A549 (cell line): ENCODE results near the gene PPP1R1B. TPM values are rescaled to one million over a fixed set of nuclear protein-coding genes. Genes with fewer than 3 reads are reported as not detected.

Source experiments
- ATAC-seq, 2 experiments: fragments of 200-7000 bp in 1 of 2; fragments of >200 bp in 1 of 2; cut with Nextera tagmentation in 1 of 2; cut with Tn5 transposase in 1 of 2; 3 replicates each; pipeline versions ENCODE4 v1.8.0 to v1.9.1; 2018 to 2020; ENCODE audit warnings: mild to moderate bottlenecking in 1 of 2, moderate library complexity in 1 of 2
- CTCF ChIA-PET: fragments of 300-600 bp; sonication (Branson Sonifier 250); formaldehyde crosslinking; extraction: SDS; loops from one replicate; lab custom pipeline; 2021; ENCODE audit warnings: antibody characterized with exemption, inconsistent platforms; lab: Yijun Ruan, JAX
- POLR2A ChIA-PET: fragments of 350-600 bp; formaldehyde crosslinking; extraction: SDS; loops from one replicate; lab custom pipeline; 2021; ENCODE audit warnings: antibody characterized with exemption, inconsistent platforms; lab: Yijun Ruan, JAX
- DNase-seq, 2 experiments: peaks; one replicate each; pipeline versions ENCODE4 v3.0.0 to v3.0.0-alpha.2; 2011 to 2016; ENCODE audit warnings: low read depth in 1 of 2, low spot score in 1 of 2
- FAIRE-seq: peaks from 2 replicates; lab custom pipeline; 2011; peaks lifted over from hg19 to GRCh38; lab: Jason Lieb, UNC
- H3K27ac ChIP-seq, 2 experiments: fragments of >200 bp; sonication (Bioruptor Twin); formaldehyde crosslinking; 3 replicates each; pipeline ENCODE4 v1.5.1; 2016 to 2017
- H3K4me1 ChIP-seq: fragments of >200 bp; sonication (Bioruptor Twin); formaldehyde crosslinking; 3 replicates; pipeline ENCODE4 v1.6.1; 2016
- H3K4me2 ChIP-seq: fragments of >200 bp; sonication (Bioruptor Twin); formaldehyde crosslinking; 3 replicates; pipeline ENCODE4 v1.6.1; 2016
- H3K4me3 ChIP-seq: fragments of >200 bp; sonication (Bioruptor Twin); formaldehyde crosslinking; 3 replicates; pipeline ENCODE4 v1.5.1; 2016
- H3K9me3 ChIP-seq: fragments of >200 bp; sonication (Bioruptor Twin); formaldehyde crosslinking; 3 replicates; pipeline ENCODE4 v1.6.1; 2016
- BHLHE40 ChIP-seq: IDR thresholded peaks from 2 replicates; pipeline ENCODE4 v1.6.1; 2012; ENCODE audit warnings: low read depth, low read length, inconsistent platforms
- CBX8 ChIP-seq: fragments of 200-600 bp; sonication (generic); IDR thresholded peaks from 2 replicates; pipeline ENCODE4 v1.6.1; 2016
- EHF ChIP-seq: fragments of 250-450 bp; sonication (Bioruptor Pico); IDR thresholded peaks from 2 replicates; pipeline ENCODE4 v1.5.0; 2020; ENCODE audit warnings: mild to moderate bottlenecking
- EP300 ChIP-seq, 2 experiments: fragments of >200 bp; sonication (Bioruptor Twin); formaldehyde crosslinking; IDR thresholded peaks; 2 replicates in 1 of 2; 3 replicates in 1 of 2; pipeline ENCODE4 v1.6.1; 2016 to 2017
- HDAC2 ChIP-seq: fragments of 200-600 bp; sonication (generic); IDR thresholded peaks from 2 replicates; pipeline ENCODE4 v1.6.1; 2016
- HOXA7 ChIP-seq: fragments of 250-450 bp; sonication (Bioruptor Pico); IDR thresholded peaks from 2 replicates; pipeline ENCODE4 v1.5.0; 2020; ENCODE audit warnings: mild to moderate bottlenecking, moderate library complexity
- HOXB5 ChIP-seq: fragments of 250-450 bp; sonication (Bioruptor Pico); IDR thresholded peaks from 2 replicates; pipeline ENCODE4 v1.5.0; 2020; ENCODE audit warnings: mild to moderate bottlenecking, moderate library complexity
- JUN ChIP-seq, 2 experiments: fragments of >200 bp; sonication (Bioruptor Twin); formaldehyde crosslinking; IDR thresholded peaks; 2 replicates in 1 of 2; 3 replicates in 1 of 2; pipeline ENCODE4 v1.6.1; 2016 to 2017
- MAFK ChIP-seq: fragments of 450-650 bp; IDR thresholded peaks from 2 replicates; pipeline ENCODE4 v1.6.1; 2014; ENCODE audit not compliant: partially characterized antibody
- NPAS2 ChIP-seq: fragments of 250-450 bp; sonication (Bioruptor Pico); IDR thresholded peaks from 2 replicates; pipeline ENCODE4 v1.8.0; 2022; ENCODE audit warnings: mild to moderate bottlenecking, moderate library complexity, borderline replicate concordance
- NR3C1 ChIP-seq: fragments of >200 bp; sonication (Bioruptor Twin); formaldehyde crosslinking; IDR thresholded peaks from 3 replicates; pipeline ENCODE4 v1.6.1; 2017
- POLR2AphosphoS2 ChIP-seq: conservative IDR thresholded peaks from 2 replicates; pipeline ENCODE4 v1.6.1; 2012; ENCODE audit warnings: low read length, improper control_type of control experiment, inconsistent platforms
- RAD21 ChIP-seq, 2 experiments: fragments of >200 bp in 1 of 2; sonication (Bioruptor Twin) in 1 of 2; formaldehyde crosslinking in 1 of 2; IDR thresholded peaks in 1 of 2; conservative IDR thresholded peaks in 1 of 2; 2 replicates in 1 of 2; 3 replicates in 1 of 2; pipeline ENCODE4 v1.6.1; 2012 to 2018; ENCODE audit warnings: inconsistent platforms in 1 of 2
- SREBF2 ChIP-seq: fragments of 450-650 bp; IDR thresholded peaks from 2 replicates; pipeline ENCODE4 v1.6.1; 2014; ENCODE audit warnings: mild to moderate bottlenecking, moderate library complexity
- TFCP2L1 ChIP-seq: fragments of 250-450 bp; sonication (Bioruptor Pico); IDR thresholded peaks from 2 replicates; pipeline ENCODE4 v1.5.0; 2021; ENCODE audit warnings: mild to moderate bottlenecking
- ZC3H11A ChIP-seq: fragments of 450-650 bp; IDR thresholded peaks from 2 replicates; pipeline ENCODE4 v1.6.1; 2014; ENCODE audit warnings: antibody characterized with exemption, mild to moderate bottlenecking
- ZFP36 ChIP-seq: fragments of 450-650 bp; IDR thresholded peaks from 2 replicates; pipeline ENCODE4 v1.6.1; 2014; ENCODE audit warnings: borderline replicate concordance; ENCODE audit not compliant: partially characterized antibody
- WGBS: methylation state at CpG from one replicate; pipeline ENCODE4 v1.1.6; 2017; ENCODE audit errors: missing lambda C conversion rate; 5-methylcytosine and 5-hydroxymethylcytosine counted together
- polyA plus RNA-seq, 4 experiments: library from polyadenylated mRNA; depleted of rRNA in 3 of 4; stranded (reverse); fragments of >200 nt; fragmentation: RNase III in 1 of 4; extraction: RNeasy Plus Mini Kit Qiagen cat#74134 plus additional on column Dnase treatment in 1 of 4; gene quantifications; 2 replicates in 3 of 4; 3 replicates in 1 of 4; pipeline ENCODE4 v1.2.3, GENCODE V29; 2011 to 2017
- TF ChIP-seq, protein P1 (sequence below): IDR thresholded peaks from 2 replicates; pipeline ENCODE4 v1.6.1; 2012
- TF ChIP-seq, protein P2 (sequence below): fragments of 250-450 bp; sonication (Bioruptor Pico); IDR thresholded peaks from 2 replicates; pipeline ENCODE4 v1.5.0; 2021; ENCODE audit warnings: mild to moderate bottlenecking, moderate library complexity, borderline replicate concordance
- TF ChIP-seq, protein P3 (sequence below): fragments of 250-450 bp; sonication (Bioruptor Pico); IDR thresholded peaks from 2 replicates; pipeline ENCODE4 v1.5.0; 2020; ENCODE audit warnings: low read depth, mild to moderate bottlenecking, moderate library complexity

The PPP1R1B gene
- polyA plus RNA-seq, 2 of the 4 experiments (the other 2 are of a cell fraction): 0.10 TPM; not detected in 1

DNA sequence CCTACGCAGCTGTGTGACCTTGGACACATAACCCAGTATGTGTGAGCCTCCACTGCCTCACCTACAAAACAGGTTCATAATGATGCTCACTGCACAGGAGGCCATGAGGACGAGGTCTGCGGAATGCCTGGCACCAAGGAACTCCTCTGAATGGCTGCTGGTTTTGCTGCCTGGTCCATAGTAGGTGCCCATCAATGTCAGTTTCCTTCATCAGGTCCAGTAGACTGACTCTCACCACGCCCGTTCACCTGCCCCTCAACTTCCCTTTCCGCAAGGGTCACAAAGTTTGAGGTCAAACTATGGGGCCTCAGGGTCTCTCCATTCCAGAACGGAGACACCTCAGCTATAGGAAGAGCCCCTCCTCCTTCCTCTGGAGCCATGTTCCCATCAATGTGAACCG, 50.3 kb downstream of the PPP1R1B start:
- Histone ChIP-seq H3K27ac (no peak overlapping the region), H3K4me2 (no peak overlapping the region), H3K4me3 (no peak overlapping the region), H3K4me1 (peaks cover 21% of the 10 kb centered on the region; the same call in 2 of the 3 replicates), H3K9me3 (no peaks in the 10 kb centered on the region)
- no peak for TF ChIP-seq MAFK
- no peak for TF ChIP-seq HOXA7
- no peak for TF ChIP-seq POLR2AphosphoS2
- no peak for TF ChIP-seq CBX8
- no peak for TF ChIP-seq RAD21 (conservative IDR thresholded peaks at IDR 0.05 in 1 of 2, IDR thresholded peaks at IDR 0.05 in 1 of 2)
- no peak for TF ChIP-seq ZFP36
- TF ChIP-seq, protein P1, sequence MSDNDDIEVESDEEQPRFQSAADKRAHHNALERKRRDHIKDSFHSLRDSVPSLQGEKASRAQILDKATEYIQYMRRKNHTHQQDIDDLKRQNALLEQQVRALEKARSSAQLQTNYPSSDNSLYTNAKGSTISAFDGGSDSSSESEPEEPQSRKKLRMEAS: no peak
- TF ChIP-seq ZC3H11A: no peak
- TF ChIP-seq, protein P2, sequence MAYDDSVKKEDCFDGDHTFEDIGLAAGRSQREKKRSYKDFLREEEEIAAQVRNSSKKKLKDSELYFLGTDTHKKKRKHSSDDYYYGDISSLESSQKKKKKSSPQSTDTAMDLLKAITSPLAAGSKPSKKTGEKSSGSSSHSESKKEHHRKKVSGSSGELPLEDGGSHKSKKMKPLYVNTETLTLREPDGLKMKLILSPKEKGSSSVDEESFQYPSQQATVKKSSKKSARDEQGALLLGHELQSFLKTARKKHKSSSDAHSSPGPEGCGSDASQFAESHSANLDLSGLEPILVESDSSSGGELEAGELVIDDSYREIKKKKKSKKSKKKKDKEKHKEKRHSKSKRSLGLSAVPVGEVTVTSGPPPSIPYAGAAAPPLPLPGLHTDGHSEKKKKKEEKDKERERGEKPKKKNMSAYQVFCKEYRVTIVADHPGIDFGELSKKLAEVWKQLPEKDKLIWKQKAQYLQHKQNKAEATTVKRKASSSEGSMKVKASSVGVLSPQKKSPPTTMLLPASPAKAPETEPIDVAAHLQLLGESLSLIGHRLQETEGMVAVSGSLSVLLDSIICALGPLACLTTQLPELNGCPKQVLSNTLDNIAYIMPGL (CRISPR knock-in tag): no peak
- TF ChIP-seq HOXB5 (CRISPR knock-in tag): no peak
- no peak for TF ChIP-seq NPAS2 (CRISPR knock-in tag)
- TF ChIP-seq, protein P3, sequence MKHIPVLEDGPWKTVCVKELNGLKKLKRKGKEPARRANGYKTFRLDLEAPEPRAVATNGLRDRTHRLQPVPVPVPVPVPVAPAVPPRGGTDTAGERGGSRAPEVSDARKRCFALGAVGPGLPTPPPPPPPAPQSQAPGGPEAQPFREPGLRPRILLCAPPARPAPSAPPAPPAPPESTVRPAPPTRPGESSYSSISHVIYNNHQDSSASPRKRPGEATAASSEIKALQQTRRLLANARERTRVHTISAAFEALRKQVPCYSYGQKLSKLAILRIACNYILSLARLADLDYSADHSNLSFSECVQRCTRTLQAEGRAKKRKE (CRISPR knock-in tag): no peak
- TF ChIP-seq NR3C1: no peak
- no peak for TF ChIP-seq BHLHE40
- no peak for TF ChIP-seq JUN (IDR thresholded peaks at IDR 0.05)
- ChIA-PET CTCF (interaction anchor here (1.1 to 50.7 kb wide), 5 partner anchors 5 to 53 kb away, joined by 3 to 1391 read pairs (median 236); partner anchors contain the start of genes ERBB2, MIEN1, PGAP3 and PNMT), POLR2A (no interaction called here)
- DNase-seq: no peak
- no peak for FAIRE-seq
- ATAC-seq: no peak
- 89% methylated on average over 8 of the region's 8 CpGs for WGBS

DNA sequence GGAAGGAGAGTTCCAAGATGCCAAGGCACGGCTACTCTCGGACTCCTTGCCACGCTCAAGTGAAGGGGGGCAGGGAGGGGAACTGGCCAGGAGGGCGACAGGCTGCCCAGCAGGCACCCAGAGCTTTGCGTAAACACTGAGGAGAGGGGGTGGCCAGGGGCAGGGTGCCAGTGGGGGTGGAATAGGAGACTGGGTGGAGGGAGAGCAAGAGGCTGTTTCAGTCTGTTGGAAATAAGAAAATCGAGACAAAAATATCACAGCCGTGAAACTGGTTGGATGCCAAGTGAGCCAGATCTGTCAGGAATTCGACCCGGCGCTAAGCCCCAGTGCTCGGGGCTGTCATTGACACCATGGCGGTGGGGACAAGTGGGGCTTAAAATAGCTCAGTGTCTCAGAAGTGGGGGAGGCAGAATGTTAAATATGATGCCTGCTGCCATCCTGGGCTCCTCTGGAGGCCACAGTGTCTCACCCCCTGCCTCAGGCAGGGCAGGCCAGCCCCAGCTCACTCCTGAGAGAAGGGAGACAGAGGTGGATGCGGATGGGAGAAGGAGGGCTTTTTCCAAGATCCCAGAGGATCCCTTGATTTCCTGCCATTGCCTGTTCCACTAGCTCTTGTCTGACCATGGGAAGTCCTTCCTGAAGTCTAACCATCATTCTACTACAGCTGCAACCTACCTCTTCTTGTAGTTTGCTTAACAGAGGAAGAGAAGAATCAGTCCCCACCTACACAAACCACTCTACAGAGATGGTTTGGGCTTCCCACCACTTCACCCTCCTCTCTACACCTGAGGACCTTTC, 51.0 kb downstream of the PPP1R1B start:
- no peak for TF ChIP-seq EP300 (IDR thresholded peaks at IDR 0.05)
- TF ChIP-seq ZC3H11A: no peak
- TF ChIP-seq TFCP2L1: no peak
- TF ChIP-seq SREBF2: no peak
- TF ChIP-seq EHF (CRISPR knock-in tag): no peak
- no peak for TF ChIP-seq HDAC2
- WGBS: 76% methylated on average over 13 of the region's 13 CpGs
- DNase-seq (no peak), ATAC-seq (no peak), FAIRE-seq (no peak)
- peaks cover 21% of the 10 kb centered on the region; the same call in 2 of the 3 replicates for H3K4me1 ChIP-seq
- H3K27ac ChIP-seq: no peak overlapping the region
- no peaks in the 10 kb centered on the region for H3K9me3 ChIP-seq
- H3K4me2 ChIP-seq: no peak overlapping the region
- no peak overlapping the region for H3K4me3 ChIP-seq
- POLR2A ChIA-PET: interaction anchor here (0.9 kb wide), 1 partner anchor 10 kb away, joined by 5 read pairs; the partner anchor contains the start of gene PGAP3
- CTCF ChIA-PET: interaction anchor here (0.7 to 50.7 kb wide), 9 partner anchors 5 to 53 kb away, joined by 3 to 1391 read pairs (median 6); partner anchors contain the start of genes PGAP3, PNMT, PPP1R1B and STARD3
